Stimulated activated effector memory CD8-positive, alpha-beta T cell treated with anti-CD3 and anti-CD28 coated beads, Interleukin-12 subunit alpha, Interleukin-12 subunit beta, amount 100 ng/mL, for 72 hours (primary cell): ENCODE measurements around the gene SMG9.
"Not testable (repeated sequence)": the region's sequence is repeated elsewhere in the genome, so short reads cannot be mapped to it uniquely, and the experiment has no call there.

Experiments used
- ATAC-seq: fragments of 150-1000 bp; cut with Tn5 transposase; 2 replicates; pipeline ENCODE4 v1.10.0; 2021
- DNase-seq, 2 donors: peaks; one replicate each; pipeline ENCODE4 v3.0.0; 2021 to 2022; ENCODE audit warnings: low spot score in 2 of 2
- H3K27ac Mint-ChIP-seq: one replicate; pipeline ENCODE4 v1.8.0; 2022; ENCODE audit warnings: mild to moderate bottlenecking, mixed read lengths
- H3K36me3 Mint-ChIP-seq: one replicate; pipeline ENCODE4 v1.8.0; 2022; ENCODE audit warnings: mild to moderate bottlenecking, mixed read lengths
- H3K4me1 Mint-ChIP-seq: one replicate; pipeline ENCODE4 v1.8.0; 2022; ENCODE audit warnings: mixed read lengths
- H3K4me3 Mint-ChIP-seq: one replicate; pipeline ENCODE4 v1.8.0; 2022; ENCODE audit warnings: mild to moderate bottlenecking, mixed read lengths
- H3K9me3 Mint-ChIP-seq: one replicate; pipeline ENCODE4 v1.8.0; 2022; ENCODE audit warnings: mixed read lengths

The SMG9 gene

GRCh38 chr19:43783636-43784035 is 28.9 kb upstream of the SMG9 start:
- ATAC-seq, result no peak
- peak overlapping the region; percentile 78 for H3K4me3 Mint-ChIP-seq
- H3K36me3 Mint-ChIP-seq, result peaks cover 28% of the 10 kb centered on the region
- peak overlapping the region; percentile 94 for H3K27ac Mint-ChIP-seq
- peaks cover 65% of the 10 kb centered on the region for H3K4me1 Mint-ChIP-seq
- no peaks in the 10 kb centered on the region for H3K9me3 Mint-ChIP-seq
- DNase-seq, result no peak

GRCh38 chr19:43782689-43783231 is 28.0 kb upstream of the SMG9 start:
- H3K36me3 Mint-ChIP-seq, result peaks cover 35% of the 10 kb centered on the region
- H3K9me3 Mint-ChIP-seq, result no peaks in the 10 kb centered on the region
- ATAC-seq (no peak), DNase-seq (no peak)
- H3K4me3 Mint-ChIP-seq, result peak overlapping the region; percentile 78
- H3K4me1 Mint-ChIP-seq, result peaks cover 74% of the 10 kb centered on the region
- peak overlapping the region; percentile 95 for H3K27ac Mint-ChIP-seq

- Mint-ChIP-seq H3K27ac (peak overlapping the region; percentile 95), H3K4me3 (peak overlapping the region; percentile 78), H3K36me3 (peaks cover 40% of the 10 kb centered on the region), H3K4me1 (peaks cover 78% of the 10 kb centered on the region), H3K9me3 (no peaks in the 10 kb centered on the region)
- no peak for DNase-seq
- no peak for ATAC-seq
These were observed 27.5 kb upstream of the SMG9 start for GRCh38 chr19:43782311-43782660.

DNA sequence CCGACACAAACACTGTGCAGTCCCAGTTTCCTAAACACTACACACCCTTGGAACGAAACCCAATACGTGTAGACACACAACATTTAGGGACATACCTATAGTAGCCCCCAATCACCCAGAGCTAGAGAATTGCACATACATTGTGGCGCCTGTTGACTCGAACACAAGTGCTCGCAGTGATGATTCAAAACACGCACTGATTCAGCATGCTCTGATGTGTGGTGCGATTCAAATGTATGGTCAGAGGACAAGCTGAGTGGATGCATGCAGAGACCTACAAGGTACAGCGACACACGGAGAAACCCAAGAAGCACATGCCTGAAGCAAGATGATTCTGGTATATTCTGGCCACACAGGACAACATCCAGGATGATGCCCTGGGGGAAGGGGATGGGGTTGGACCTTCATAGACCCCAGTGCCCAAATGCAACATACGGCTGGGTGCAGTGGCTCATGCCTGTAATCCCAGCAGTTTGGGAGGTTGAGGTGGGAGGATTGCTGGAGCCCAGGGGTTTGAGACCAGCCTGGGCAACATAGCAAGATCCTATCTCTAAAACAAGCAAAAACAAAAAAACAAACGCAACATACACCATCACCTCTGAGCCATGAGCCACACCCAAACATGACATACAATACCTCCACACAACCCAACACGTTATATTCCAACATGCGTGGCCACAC is 27.0 kb upstream of the SMG9 start:
- H3K27ac Mint-ChIP-seq, result peak overlapping the region; percentile 95
- DNase-seq (peak in 1 of 2 donors; percentile 68), ATAC-seq (peak; percentile 74)
- peak overlapping the region; percentile 78 for H3K4me3 Mint-ChIP-seq
- H3K4me1 Mint-ChIP-seq, result peaks cover 84% of the 10 kb centered on the region
- no peaks in the 10 kb centered on the region for H3K9me3 Mint-ChIP-seq
- H3K36me3 Mint-ChIP-seq, result peaks cover 45% of the 10 kb centered on the region

- peak; percentile 49 to 86 for DNase-seq
- peak within 1 kb of the TSS; percentile 95 for H3K27ac Mint-ChIP-seq
- H3K4me1 Mint-ChIP-seq, result peaks cover 92% of the 10 kb centered on the region
These were observed 26.2 kb upstream of the SMG9 start, which contains the start of gene KCNN4 for GRCh38 chr19:43780706-43781525. Gene KCNN4 (minus strand): TSS chr19:43780973. CDS start chr19:43780861, 112 bp downstream.

DNA sequence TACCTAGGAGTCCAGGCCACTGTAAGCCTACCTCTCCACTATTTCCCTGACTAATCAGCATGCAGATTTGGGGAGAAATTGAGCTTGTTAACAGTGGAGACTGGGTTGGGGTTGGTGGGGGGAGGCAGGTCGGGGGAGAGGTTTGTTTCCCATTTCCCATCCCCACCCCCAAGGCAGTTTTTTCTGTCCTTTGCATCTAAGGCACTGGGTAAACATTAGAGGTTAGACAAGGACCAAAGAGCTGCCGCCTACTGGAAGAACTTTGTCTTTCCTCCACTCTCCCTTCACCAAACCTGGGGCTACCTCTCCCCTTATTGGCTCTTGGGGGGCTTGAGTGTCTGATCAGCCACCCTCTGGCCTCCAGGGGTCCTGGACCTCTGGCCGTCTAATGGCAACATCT is 25.1 kb upstream of the SMG9 start:
- H3K4me3 Mint-ChIP-seq, result peak overlapping the region; percentile 78
- DNase-seq, result no peak
- peaks cover 64% of the 10 kb centered on the region for H3K36me3 Mint-ChIP-seq

More at GRCh38 chr19:43780706-43781525, 26.2 kb upstream of the SMG9 start, which contains the start of gene KCNN4:
- peaks cover 53% of the 10 kb centered on the region for H3K36me3 Mint-ChIP-seq
- peak; percentile 87 for ATAC-seq
- H3K4me3 Mint-ChIP-seq, result peak within 1 kb of the TSS; percentile 78
- no peaks in the 10 kb centered on the region for H3K9me3 Mint-ChIP-seq

GRCh38 chr19:43779147-43779819 is 24.5 kb upstream of the SMG9 start:
- Mint-ChIP-seq H3K27ac (peak overlapping the region; percentile 95), H3K9me3 (no peaks in the 10 kb centered on the region), H3K36me3 (peaks cover 69% of the 10 kb centered on the region), H3K4me1 (peaks cover 83% of the 10 kb centered on the region), H3K4me3 (peak overlapping the region; percentile 78)
- DNase-seq (no peak), ATAC-seq (no peak)

More for the DNA sequence above, 25.1 kb upstream of the SMG9 start:
- peak overlapping the region; percentile 95 for H3K27ac Mint-ChIP-seq
- H3K4me1 Mint-ChIP-seq, result peaks cover 88% of the 10 kb centered on the region
- no peaks in the 10 kb centered on the region for H3K9me3 Mint-ChIP-seq
- no peak for ATAC-seq

GRCh38 chr19:43778651-43779050 is 23.9 kb upstream of the SMG9 start:
- H3K4me1 Mint-ChIP-seq, result peaks cover 77% of the 10 kb centered on the region
- ATAC-seq, result no peak
- DNase-seq, result no peak
- no peaks in the 10 kb centered on the region for H3K9me3 Mint-ChIP-seq
- H3K36me3 Mint-ChIP-seq, result peaks cover 74% of the 10 kb centered on the region
- H3K27ac Mint-ChIP-seq, result peak overlapping the region; percentile 52
- H3K4me3 Mint-ChIP-seq, result peak overlapping the region; percentile 78

GRCh38 chr19:43777163-43777695 is 22.5 kb upstream of the SMG9 start:
- Mint-ChIP-seq H3K9me3 (no peaks in the 10 kb centered on the region), H3K4me1 (peaks cover 64% of the 10 kb centered on the region), H3K36me3 (peaks cover 88% of the 10 kb centered on the region), H3K4me3 (peak overlapping the region; percentile 78), H3K27ac (peak overlapping the region; percentile 52)
- ATAC-seq (no peak), DNase-seq (no peak)

DNA sequence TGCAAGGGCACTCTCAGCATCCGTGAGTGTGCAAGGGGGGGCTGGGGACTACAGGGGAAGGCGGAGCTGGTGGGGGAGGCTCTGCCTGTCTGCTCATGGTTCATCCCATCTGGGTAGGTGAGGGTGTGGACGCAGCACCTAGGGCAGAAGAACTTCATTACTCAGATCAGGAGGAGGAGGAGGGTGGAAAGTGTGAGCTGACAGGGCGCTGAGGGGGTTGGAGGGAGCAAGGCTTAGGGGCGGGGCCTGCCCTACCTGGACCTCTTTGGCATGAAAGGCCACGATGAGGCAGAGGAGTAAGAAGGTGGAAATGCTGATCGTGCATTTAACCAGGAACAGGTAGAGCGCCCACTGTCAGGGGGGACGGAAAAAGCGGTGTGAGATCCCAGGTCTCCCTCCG is 21.5 kb upstream of the SMG9 start:
- H3K36me3 Mint-ChIP-seq, result peaks cover 94% of the 10 kb centered on the region

GRCh38 chr19:43775299-43775890 is 20.6 kb upstream of the SMG9 start:
- no peaks in the 10 kb centered on the region for H3K9me3 Mint-ChIP-seq
- DNase-seq (no peak), ATAC-seq (no peak)
- peaks cover 55% of the 10 kb centered on the region for H3K4me1 Mint-ChIP-seq
- peak overlapping the region; percentile 23 for H3K27ac Mint-ChIP-seq
- H3K36me3 Mint-ChIP-seq, result peaks cover 94% of the 10 kb centered on the region
- H3K4me3 Mint-ChIP-seq, result peak overlapping the region; percentile 78

More for the DNA sequence above, 21.5 kb upstream of the SMG9 start:
- Mint-ChIP-seq H3K4me3 (peak overlapping the region; percentile 78), H3K27ac (peak overlapping the region; percentile 23), H3K4me1 (peaks cover 54% of the 10 kb centered on the region), H3K9me3 (no peaks in the 10 kb centered on the region)
- ATAC-seq, result peak; percentile 29
- no peak for DNase-seq

DNA sequence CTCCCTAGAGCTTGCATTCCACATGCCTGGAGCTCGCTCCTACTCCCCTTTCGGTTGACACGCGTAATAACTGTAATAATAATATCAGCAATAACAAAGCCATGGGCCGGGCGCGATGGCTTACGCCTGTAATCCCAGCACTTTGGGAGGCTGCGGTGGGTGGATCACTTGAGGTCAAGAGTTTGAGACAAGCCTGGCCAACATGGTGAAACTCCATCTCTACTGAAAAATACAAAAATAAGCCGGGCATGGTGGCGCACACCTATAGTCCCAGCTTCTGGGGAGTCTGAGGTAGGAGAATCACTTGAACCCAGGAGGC is 20.1 kb upstream of the SMG9 start:
- peaks cover 59% of the 10 kb centered on the region for H3K4me1 Mint-ChIP-seq
- not testable (repeated sequence) for H3K4me3 Mint-ChIP-seq, DNase-seq, ATAC-seq, H3K27ac Mint-ChIP-seq, H3K9me3 Mint-ChIP-seq
- peaks cover 96% of the 10 kb centered on the region for H3K36me3 Mint-ChIP-seq

- H3K4me3 Mint-ChIP-seq, result no peak overlapping the region
- ATAC-seq (peak; percentile 31), DNase-seq (no peak)
- peaks cover 96% of the 10 kb centered on the region for H3K36me3 Mint-ChIP-seq
- H3K9me3 Mint-ChIP-seq, result no peaks in the 10 kb centered on the region
- peaks cover 59% of the 10 kb centered on the region for H3K4me1 Mint-ChIP-seq
- no peak overlapping the region for H3K27ac Mint-ChIP-seq
These were observed 19.6 kb upstream of the SMG9 start for GRCh38 chr19:43774103-43774939.

- peaks cover 59% of the 10 kb centered on the region for H3K4me1 Mint-ChIP-seq
- no peak overlapping the region for H3K4me3 Mint-ChIP-seq
- no peak for ATAC-seq
- no peak for DNase-seq
- peaks cover 96% of the 10 kb centered on the region for H3K36me3 Mint-ChIP-seq
- H3K27ac Mint-ChIP-seq, result no peak overlapping the region
- H3K9me3 Mint-ChIP-seq, result no peaks in the 10 kb centered on the region
These were observed 19.0 kb upstream of the SMG9 start for GRCh38 chr19:43773725-43774102.
